Measurements from ENCODE around the gene MUC13.

- no peak for TF ChIP-seq EP300 (IDR thresholded peaks at IDR 0.05)
- TF ChIP-seq POLR2AphosphoS5 (IDR thresholded peaks at IDR 0.05), result no peak
- no peak for TF ChIP-seq CTCF (IDR thresholded peaks at IDR 0.05)
- no peak for TF ChIP-seq POLR2A (IDR thresholded peaks at IDR 0.05)
Observed at GRCh38 chr3:124926426-124927101, 8.0 kb downstream of the MUC13 start.

Data from stomach (tissue), 4 donors.